CD4-positive, alpha-beta T cell treated with Interleukin-12 subunit alpha and Interleukin-12 subunit beta, for 1 hour (primary cell): ENCODE measurements around the gene HES1.
A peak's percentile ranks its signal among the peaks of the same experiment; 100 is the strongest.

ENCODE experiments used
- DNase-seq: peaks from one replicate; pipeline ENCODE4 v3.0.0-alpha.2; 2020

HES1 gene

GRCh38 chr3:194103505-194103904 is 32.4 kb upstream of the HES1 start:
- peak; percentile 62 for DNase-seq

GRCh38 chr3:194103983-194104751 is 31.8 kb upstream of the HES1 start:
- no peak for DNase-seq

- DNase-seq = no peak
These were observed 30.7 kb upstream of the HES1 start for GRCh38 chr3:194105292-194105691.

DNA sequence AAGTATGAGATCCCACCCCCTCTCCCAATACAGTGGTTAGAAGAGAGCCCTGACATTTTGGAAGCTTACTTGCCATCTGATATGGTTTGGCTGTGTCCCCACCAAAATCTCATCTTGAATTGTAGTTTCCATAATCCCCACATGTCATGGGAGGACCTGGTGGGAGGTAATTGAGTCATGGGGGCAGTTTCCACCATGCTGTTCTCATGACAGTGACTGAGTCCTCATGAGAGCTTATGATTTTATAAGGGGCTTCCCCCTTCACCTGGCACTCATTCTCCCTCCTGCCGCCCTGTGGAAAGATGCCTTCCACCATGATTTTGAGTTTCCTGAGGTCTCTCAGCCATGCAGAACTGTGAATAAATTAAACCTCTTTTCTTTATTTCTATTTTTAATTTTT is 28.8 kb upstream of the HES1 start:
- no peak for DNase-seq

- no peak for DNase-seq
These were observed 26.6 kb upstream of the HES1 start for GRCh38 chr3:194109192-194109863.

GRCh38 chr3:194110483-194110882 is 25.5 kb upstream of the HES1 start:
- DNase-seq = no peak

- no peak for DNase-seq
These were observed 24.6 kb upstream of the HES1 start for GRCh38 chr3:194111336-194111735.

- DNase-seq = no peak
These were observed 23.5 kb upstream of the HES1 start for GRCh38 chr3:194112120-194113106.

GRCh38 chr3:194114123-194114522 is 21.8 kb upstream of the HES1 start:
- DNase-seq = no peak

DNA sequence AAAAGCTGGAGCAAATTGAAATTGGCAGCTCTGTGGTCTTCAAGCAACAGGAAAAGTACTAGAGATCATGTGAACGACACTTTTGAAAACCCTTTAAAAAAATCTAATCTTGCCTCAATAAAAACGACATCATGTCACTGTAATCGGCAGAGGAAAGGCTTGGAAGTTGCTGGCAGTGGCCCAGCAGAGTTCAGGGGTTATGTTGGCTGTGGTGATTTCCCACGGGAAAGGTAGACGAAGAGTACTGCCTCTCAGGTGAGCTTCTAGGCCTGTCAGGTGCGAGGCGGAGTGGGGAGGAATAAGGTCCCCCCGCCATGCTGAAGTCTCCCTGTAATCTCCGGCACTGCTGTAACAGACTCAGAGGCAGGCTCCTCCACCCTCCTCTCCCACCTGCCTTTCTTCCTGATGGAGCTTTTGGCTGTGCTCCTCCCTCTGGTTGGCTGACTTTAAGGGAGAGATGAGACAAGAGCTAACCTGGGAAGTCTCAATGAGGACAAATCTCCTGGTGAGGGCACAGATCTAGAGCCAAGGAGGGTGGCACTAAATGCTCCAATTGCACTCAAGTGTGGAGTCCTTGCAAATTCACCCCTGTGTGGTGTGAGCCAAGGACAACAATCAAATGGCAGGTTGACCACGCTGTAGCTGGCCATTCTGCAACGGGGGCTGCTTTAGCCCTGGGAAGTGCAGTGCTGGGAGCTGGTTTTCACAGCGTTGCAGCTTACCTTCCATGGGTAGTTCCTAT is 18.7 kb upstream of the HES1 start:
- DNase-seq = no peak

DNA sequence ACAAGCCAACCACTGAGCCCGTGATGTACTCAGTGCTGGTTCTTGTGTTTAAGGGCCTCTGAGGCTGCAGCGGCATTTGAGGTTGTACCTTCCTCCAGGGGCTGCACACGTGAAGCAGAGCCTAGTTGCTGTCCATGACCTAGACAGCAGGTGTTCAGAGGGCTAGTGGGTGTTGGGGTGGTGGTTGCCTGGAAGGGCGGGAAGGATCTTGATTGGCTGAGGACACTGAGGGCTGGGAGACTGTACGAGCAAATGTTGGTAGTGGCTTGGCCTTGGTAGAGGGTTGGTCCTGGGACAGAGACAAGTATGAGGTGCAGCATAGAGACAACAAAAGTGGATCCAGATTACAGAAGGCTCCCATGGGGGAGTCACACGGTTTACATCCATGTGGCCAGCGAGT is 17.0 kb upstream of the HES1 start:
- no peak for DNase-seq

- DNase-seq = no peak
These were observed 15.9 kb upstream of the HES1 start for GRCh38 chr3:194119831-194120590.

DNA sequence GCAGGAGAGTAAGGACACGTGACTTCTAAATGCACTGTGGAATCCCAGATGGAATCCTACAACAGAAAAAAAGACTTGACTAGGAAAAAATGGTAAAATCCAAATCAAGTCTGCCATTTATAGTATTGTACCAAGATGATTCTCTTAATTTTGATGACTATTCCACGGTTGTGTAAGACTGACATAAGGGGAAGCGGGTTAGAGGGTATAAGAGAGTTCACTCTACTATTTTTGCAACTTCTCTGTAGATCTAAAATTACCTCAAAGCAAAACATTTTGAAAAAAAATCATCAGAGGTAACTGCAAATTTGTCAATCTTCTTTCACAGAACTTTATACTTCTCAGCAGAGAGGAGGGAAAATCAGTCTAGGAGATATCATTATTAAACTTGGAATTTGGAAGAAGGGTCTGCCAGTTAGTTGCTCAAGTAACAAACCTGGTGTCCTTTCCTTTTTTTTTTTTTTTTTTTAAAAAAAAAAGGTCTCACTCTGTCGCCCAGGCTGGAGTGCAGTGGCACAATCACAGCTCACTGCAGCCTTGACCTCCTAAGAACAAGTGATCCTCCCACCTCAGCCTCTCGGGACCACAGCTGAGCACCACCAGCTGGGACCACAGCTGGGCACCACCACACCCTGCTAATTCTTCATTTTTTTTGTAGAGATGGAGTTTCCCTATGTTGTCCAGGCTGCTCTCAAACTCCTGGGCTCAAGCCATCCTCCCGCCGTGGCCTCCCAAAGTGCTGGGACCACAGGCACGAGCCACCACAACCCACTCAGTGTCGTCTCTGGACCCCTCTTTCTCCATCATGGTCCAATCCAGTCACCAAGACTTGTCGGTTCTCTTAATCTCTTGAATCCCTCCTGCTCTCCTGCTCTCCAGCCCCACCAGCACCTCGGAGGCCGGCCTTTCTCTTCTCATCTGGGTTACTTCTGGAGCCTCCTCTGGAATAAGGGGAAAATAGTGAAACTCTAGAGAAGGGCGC is 14.9 kb upstream of the HES1 start:
- DNase-seq = no peak

GRCh38 chr3:194121891-194122631 is 13.9 kb upstream of the HES1 start:
- no peak for DNase-seq

GRCh38 chr3:194123726-194124125 is 12.2 kb upstream of the HES1 start:
- no peak for DNase-seq

DNA sequence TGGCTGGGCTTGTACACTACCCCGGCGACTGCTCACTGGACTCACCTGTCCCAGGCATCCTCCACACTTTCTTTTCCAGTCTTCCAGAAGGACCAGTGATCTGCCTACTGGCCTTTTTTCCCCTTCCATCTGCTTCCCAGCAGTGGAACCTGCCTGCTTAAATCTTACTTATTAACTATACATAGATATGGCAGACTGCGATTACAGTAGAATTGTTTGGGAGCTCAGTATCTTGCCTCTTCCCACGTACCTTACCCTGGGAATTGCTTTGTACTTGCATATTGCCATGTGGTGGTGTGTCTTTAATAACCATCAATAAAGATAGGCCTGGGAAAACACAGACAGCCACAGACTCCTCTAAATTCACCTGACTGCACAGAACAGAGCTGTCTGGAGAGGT is 11.8 kb upstream of the HES1 start:
- no peak for DNase-seq

GRCh38 chr3:194125442-194125841 is 10.5 kb upstream of the HES1 start:
- DNase-seq = no peak

DNA sequence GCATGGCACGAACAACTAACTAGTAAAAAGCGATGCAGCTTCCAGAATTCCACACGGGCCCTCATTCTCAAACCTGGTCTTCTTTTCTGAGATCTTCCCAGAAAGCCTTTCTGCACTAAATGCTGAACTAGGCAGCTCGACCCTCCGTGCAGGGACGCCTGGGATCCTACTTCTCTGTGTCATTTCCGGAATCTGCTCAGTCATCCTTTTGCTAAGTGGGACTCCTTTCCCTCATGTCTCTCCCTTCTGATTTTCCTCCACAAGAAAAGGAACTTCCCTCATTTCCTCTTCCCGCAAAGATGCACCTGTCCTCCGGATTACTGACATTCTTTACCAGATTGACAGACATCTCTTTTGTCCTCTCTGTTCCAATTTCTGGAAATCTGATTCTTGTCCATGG is 9.2 kb upstream of the HES1 start:
- no peak for DNase-seq

GRCh38 chr3:194128202-194128918 is 7.6 kb upstream of the HES1 start:
- DNase-seq = no peak
